GM13977 (cell line): ENCODE measurements around the gene ERAS.

Source experiments
- DNase-seq: peaks from one replicate; pipeline ENCODE4 v3.0.0; 2012; ENCODE audit warnings: low spot score
- CTCF ChIP-seq: IDR thresholded peaks from 2 replicates; pipeline ENCODE4 v1.5.1; 2012; ENCODE audit warnings: mild to moderate bottlenecking, control low read depth; ENCODE audit not compliant: insufficient read depth; ENCODE audit errors: extremely low read depth, missing control alignments
- in situ Hi-C: fragments of 300-500 bp; cut with MboI; formaldehyde crosslinking; loops from one replicate; pipeline ENCODE4 v1.12.0; 2022; ENCODE audit warnings: low sequenced_read_pairs, low pct_unique_long_range_greater_than_20kb, mixed read lengths, inconsistent platforms; ENCODE audit not compliant: unreplicated experiment

ERAS gene

DNA sequence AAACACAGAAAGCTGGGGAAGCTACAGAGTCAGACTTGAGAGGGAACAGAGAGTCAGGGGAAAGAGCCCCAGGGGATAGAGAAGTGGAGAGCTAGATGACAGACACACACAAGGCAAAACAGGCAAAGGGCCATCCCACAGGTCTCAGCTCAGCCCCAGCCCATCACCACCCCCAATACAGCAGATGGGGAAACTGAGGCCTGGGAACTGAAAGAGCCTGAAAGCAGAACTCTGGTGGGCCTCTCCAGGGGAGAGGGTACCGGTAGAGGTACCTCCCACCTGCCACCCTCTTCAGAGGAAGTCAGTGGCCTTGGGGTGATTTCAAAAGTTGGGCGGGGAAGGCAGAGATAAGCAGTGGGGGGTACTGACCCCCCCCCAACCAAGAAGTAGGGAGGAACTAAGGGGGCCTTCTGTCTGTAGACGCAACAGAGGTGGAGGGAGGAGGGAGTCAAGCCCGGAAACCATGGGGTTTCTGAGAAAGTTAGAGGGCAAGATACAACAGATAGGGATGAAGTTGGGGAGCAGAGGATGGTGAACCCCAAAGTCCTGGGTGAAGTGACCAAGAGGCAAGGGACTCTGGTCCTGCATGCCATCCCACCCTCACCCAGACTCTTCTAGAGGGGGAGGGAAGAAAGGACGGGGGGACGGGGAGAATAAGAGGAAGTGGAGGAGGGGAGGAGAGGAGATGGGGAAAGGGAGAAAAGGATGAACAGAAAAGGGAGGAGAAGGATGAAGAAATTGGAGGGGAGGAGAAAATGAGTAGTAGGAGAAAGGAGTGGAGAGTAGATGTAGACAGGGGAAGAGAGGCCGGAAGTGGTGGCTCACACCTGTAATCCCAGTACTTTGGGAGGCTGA, 36.7 kb upstream of the ERAS start:
- in situ Hi-C loops = no loop called here
- no peak for TF ChIP-seq CTCF
- no peak for DNase-seq

- no peak for DNase-seq
- TF ChIP-seq CTCF = no peak
- in situ Hi-C loops = no loop called here
These were observed 35.8 kb upstream of the ERAS start for GRCh38 chrX:48790477-48790876.

GRCh38 chrX:48791063-48791820, 35.1 kb upstream of the ERAS start:
- no peak for TF ChIP-seq CTCF
- in situ Hi-C loops = no loop called here
- no peak for DNase-seq

DNA sequence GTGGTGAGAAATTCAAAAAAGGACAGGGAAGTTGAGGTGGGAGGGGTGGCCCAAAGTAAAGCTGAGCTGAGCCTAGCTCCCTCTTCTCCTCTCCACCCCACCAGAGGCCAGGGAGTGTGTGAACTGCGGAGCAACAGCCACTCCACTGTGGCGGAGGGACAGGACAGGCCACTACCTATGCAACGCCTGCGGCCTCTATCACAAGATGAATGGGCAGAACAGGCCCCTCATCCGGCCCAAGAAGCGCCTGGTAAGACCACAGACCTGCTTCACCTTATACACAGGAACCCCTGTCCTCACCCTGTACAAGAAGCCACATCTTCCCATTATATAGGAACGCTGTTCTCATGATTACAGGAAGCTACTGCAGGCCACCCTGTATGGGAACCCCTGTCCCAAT, 34.1 kb upstream of the ERAS start:
- no peak for TF ChIP-seq CTCF
- in situ Hi-C loops = no loop called here
- no peak for DNase-seq

- in situ Hi-C loops = no loop called here
- TF ChIP-seq CTCF = no peak
- DNase-seq = no peak
These were observed 32.4 kb upstream of the ERAS start for GRCh38 chrX:48793935-48794334.

DNA sequence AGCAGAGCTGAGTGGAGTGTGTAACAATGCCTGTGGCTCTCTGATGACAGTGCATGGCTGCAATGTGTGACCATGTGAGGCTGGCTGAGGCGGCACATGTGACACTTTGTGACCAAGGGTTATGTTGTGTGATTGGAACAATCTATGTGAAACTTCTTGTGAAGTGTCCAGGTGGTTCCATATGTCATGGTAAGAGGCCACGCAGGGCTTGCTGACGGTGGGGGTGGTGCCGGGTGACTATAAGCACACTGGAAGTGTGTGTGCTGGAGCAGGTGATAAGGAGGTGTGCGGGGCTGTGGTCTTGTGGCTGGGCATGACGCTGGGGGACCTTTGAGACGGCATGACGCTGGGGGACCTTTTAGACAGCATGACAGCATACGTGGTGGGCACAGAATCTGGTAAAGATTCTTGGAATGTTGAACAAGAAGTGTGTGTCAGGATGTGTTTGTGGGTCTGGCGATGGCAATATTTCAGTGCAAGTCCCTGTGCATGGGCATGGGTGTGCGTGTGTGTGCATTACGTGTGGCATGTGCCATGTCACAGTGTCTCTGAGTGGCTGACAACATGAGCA, 31.9 kb upstream of the ERAS start:
- TF ChIP-seq CTCF = no peak
- no peak for DNase-seq
- in situ Hi-C loops = no loop called here
